RWPE1 (cell line): ENCODE results near the gene VCPKMT.
A peak's percentile ranks its signal among the peaks of the same experiment; 100 is the strongest.

Source experiments
- CTCF ChIA-PET: fragments of 350-600 bp; sonication (Branson Sonifier 250); formaldehyde crosslinking; extraction: SDS; loops from one replicate; lab custom pipeline; 2021; lab: Yijun Ruan, JAX
- POLR2A ChIA-PET: fragments of 400-600 bp; formaldehyde crosslinking; extraction: SDS; loops from one replicate; lab custom pipeline; 2020; ENCODE audit warnings: antibody characterized with exemption; ENCODE audit not compliant: low non-redundant PET; lab: Yijun Ruan, JAX
- DNase-seq: peaks from one replicate; pipeline ENCODE4 v3.0.0; 2012; ENCODE audit warnings: low spot score
- H3K27ac ChIP-seq: fragments of 450-650 bp; 2 replicates; pipeline ENCODE4 v1.5.1; 2017
- CTCF ChIP-seq: fragments of 450-650 bp; conservative IDR thresholded peaks from 2 replicates; pipeline ENCODE4 v1.5.1; 2017; ENCODE audit warnings: low read depth, mild to moderate bottlenecking

VCPKMT gene

DNA sequence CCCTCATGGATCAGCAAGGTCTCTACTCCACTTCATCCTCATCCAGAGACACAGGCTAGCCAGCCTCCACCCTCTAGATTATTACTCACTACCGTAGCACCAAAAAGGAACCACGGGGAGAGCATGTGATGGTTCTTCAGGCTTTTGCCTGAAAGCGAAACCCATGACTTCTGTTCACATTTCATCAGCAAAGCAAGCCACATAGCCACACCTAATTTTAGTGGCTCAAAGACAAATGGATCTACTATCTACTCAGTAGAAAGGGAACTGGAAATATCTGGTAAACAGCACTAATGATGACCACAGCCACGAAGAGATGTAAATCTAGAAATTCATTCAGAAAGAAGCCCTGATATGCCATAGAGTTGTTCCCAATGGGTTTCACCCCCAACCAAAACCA lies 51.4 kb downstream of the VCPKMT start:
- DNase-seq = no peak
- TF ChIP-seq CTCF = no peak
- no peak overlapping the region for H3K27ac ChIP-seq
- ChIA-PET CTCF (no interaction called here), POLR2A (no interaction called here)

DNA sequence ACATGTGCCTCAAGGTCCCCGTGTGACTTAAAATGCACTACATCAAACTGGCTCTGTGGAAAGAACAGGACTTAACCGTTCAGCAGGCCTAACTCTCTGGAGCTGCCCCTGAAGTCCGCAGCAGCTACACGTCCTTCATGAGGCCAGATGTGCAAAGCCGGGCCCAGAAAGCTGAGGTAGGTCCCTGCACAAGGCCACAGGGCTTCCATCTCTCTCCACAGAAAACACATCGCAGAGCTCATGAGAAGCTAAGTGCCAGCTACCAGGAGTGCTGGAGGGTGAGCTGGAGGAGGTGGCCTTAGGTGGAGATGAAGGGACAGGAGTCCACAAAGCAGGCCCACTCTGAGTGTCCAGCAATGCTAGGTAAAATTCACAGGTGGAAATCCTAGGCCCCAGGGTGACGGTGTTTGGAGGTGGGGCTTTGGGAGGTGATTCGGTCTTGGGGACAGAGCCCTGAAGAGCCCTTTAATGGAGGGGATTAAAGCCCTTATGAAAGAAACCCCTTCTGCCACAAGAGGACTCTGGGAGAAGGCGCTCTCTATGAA lies 52.4 kb downstream of the VCPKMT start:
- TF ChIP-seq CTCF = no peak
- DNase-seq = no peak
- POLR2A ChIA-PET = no interaction called here
- CTCF ChIA-PET = no interaction called here
- H3K27ac ChIP-seq = 0 out of 2 replicates have a peak overlapping the region, but pooled peaks have one; percentile 11

DNA sequence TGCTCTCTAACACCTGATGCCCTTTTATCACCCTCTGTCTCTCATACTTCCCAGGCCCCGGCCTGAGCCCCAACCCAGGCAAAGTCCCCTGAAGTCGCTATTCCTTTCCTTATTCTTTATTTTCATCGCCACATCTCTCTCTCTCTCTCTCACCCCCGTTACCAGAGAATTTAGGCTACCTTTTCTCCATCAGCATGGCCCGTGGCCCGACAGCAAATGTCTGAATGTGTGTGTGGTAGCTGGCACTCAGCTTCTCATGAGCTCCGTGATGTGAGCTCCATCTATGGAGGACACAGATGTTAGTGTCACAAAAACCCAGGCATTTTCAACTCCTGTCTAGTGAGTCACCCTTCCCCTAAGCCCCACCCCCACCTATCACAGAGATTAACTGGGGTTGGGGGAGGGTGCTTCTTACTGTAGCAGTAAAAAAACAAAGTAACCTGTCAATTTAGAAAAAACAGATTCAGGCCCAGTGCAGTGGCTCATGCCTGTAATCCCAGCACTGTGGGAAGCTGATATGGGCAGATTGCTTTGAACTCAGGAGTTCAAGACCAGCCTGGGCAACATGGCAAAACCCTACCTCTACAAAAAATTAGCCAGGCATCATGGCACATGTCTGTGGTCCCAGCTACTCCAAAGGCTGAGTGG lies 53.8 kb downstream of the VCPKMT start:
- TF ChIP-seq CTCF = no peak
- ChIA-PET POLR2A (no interaction called here), CTCF (interaction anchor here (0.6 to 0.9 kb wide), 2 partner anchors 42 to 115 kb away, joined by 4 read pairs; no protein-coding TSS in a partner anchor)
- peak overlapping the region; percentile 98 for H3K27ac ChIP-seq
- peak; percentile 76 for DNase-seq

DNA sequence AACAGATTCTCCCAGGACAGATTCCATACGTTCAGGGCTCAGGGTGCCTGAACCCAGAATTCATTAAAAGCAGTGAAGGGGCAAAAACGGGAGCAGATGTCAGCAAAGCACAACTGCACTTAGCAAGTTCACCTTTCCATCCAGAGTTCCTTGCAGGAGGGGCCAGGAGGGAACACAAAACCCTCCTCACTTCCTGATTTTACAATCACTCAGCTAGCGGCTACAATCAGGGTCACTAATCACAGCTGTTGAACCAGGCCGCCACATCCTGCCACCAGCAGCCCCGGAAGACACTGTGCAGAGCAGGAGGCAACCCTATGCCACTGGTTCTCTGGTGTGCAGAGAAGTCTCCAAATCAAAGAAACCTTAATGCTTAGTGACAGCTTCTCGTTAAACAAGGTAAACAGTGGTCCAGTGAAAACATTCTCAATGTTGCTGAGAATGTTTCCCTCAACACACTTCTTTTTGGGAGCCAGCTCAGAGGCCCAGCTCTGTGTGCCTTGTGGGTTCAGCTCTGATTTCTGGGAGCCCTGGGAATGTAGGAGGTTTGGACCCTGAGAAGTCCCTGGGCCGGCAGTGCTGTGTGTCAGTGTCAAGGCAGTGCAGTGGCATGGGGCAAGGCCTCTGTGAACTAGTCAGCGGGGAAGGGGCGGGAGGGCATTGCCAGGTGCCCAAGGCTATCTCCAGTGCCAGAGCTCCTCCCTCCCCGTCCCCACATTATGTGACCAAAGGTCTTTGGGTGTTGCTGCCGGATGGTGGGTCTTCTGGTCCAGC lies 54.5 kb downstream of the VCPKMT start:
- ChIA-PET POLR2A (no interaction called here), CTCF (interaction anchor here (0.5 to 0.9 kb wide), 5 partner anchors 43 to 222 kb away, joined by 3 to 5 read pairs (median 4); no protein-coding TSS in a partner anchor)
- peak overlapping the region; percentile 98 for H3K27ac ChIP-seq
- TF ChIP-seq CTCF = no peak
- DNase-seq = peak; percentile 12

- ChIA-PET CTCF (interaction anchor here (0.6 to 1.2 kb wide), 3 partner anchors 24 to 199 kb away, joined by 3 to 5 read pairs (median 4); no protein-coding TSS in a partner anchor), POLR2A (no interaction called here)
- no peak for TF ChIP-seq CTCF
- peak overlapping the region; percentile 98 for H3K27ac ChIP-seq
- DNase-seq = peak; percentile 90
These were observed 55.3 kb downstream of the VCPKMT start for GRCh38 chr14:50060871-50061663.
